Gastrocnemius medialis (tissue), 4 donors: Measurements from ENCODE around the gene FANCC. TPM values are rescaled to one million over a fixed set of nuclear protein-coding genes. Genes with fewer than 3 reads are reported as not detected.

ENCODE experiments used
- ATAC-seq, 2 donors: fragments of 150-250 bp; one replicate each; pipeline ENCODE4 v1.9.1; 2016
- DNase-seq, 2 donors: peaks; one replicate each; pipeline ENCODE4 v3.0.0-alpha.2; 2019
- H3K27ac ChIP-seq, 4 donors: fragments of 200-600 bp; sonication (generic); 1 replicate in 1 of 4; 2 replicates in 3 of 4; pipeline ENCODE4 v1.5.1; 2016 to 2018; ENCODE audit warnings: mild to moderate bottlenecking in 2 of 4, moderate library complexity in 1 of 4
- H3K27me3 ChIP-seq, 3 donors: fragments of 200-600 bp; sonication (generic) in 2 of 3; 1 replicate in 1 of 3; 2 replicates in 2 of 3; pipeline versions ENCODE4 v1.5.1 to v1.6.0; 2016 to 2019; ENCODE audit warnings: mild to moderate bottlenecking in 1 of 3, moderate library complexity in 1 of 3
- H3K36me3 ChIP-seq, 2 donors: fragments of 200-600 bp; sonication (generic) in 1 of 2; one replicate each; pipeline ENCODE4 v1.5.1; 2017 to 2018
- H3K4me1 ChIP-seq, 2 donors: fragments of 200-600 bp; sonication (generic) in 1 of 2; one replicate each; pipeline ENCODE4 v1.5.1; 2016 to 2017; ENCODE audit warnings: mild to moderate bottlenecking in 2 of 2
- H3K4me3 ChIP-seq, 4 donors: fragments of 200-600 bp; sonication (generic) in 3 of 4; 1 replicate in 1 of 4; 2 replicates in 3 of 4; pipeline ENCODE4 v1.5.1; 2016 to 2019; ENCODE audit warnings: mild to moderate bottlenecking in 2 of 4
- H3K9me3 ChIP-seq, 3 donors: fragments of 200-600 bp; sonication (generic) in 2 of 3; 1 replicate in 1 of 3; 2 replicates in 2 of 3; pipeline ENCODE4 v1.5.1; 2016 to 2019
- CTCF ChIP-seq, 5 experiments: fragments of 450-650 bp in 3 of 5; fragments of 200-600 bp in 2 of 5; sonication (generic) in 2 of 5; IDR thresholded peaks in 4 of 5; conservative IDR thresholded peaks in 1 of 5; 1 replicate in 4 of 5; 2 replicates in 1 of 5; pipeline ENCODE4 v1.5.1; 2016 to 2019; ENCODE audit warnings: antibody characterized with exemption in 5 of 5, mild to moderate bottlenecking in 3 of 5, moderate library complexity in 3 of 5
- POLR2A ChIP-seq, 2 donors: fragments of 450-650 bp; IDR thresholded peaks; one replicate each; pipeline ENCODE4 v1.6.1; 2017; ENCODE audit warnings: antibody characterized with exemption in 2 of 2, mild to moderate bottlenecking in 2 of 2, moderate library complexity in 2 of 2
- in situ Hi-C, 4 donors: fragments of 200-750 bp; cut with MboI; loops; one replicate each; pipeline versions ENCODE4 v1.15.0 to v1.8.0; 2017; ENCODE audit warnings: low sequenced_read_pairs in 4 of 4
- intact Hi-C: fragments of 100-400 bp; cut with DNase I; formaldehyde crosslinking; loops from one replicate; pipeline ENCODE4 v1.15.1; 2023; ENCODE audit warnings: low total_unique reads
- total RNA-seq, 4 donors: library from RNA; depleted of rRNA; stranded (reverse); fragments of >200 nt; gene quantifications; one replicate each; pipeline versions ENCODE4 v1.1.0 to v1.2.3, GENCODE V29; 2016

The FANCC gene
- total RNA-seq, 4 donors from 2014 or later: 1.2 to 4.8 (median 2.5) TPM

- Histone ChIP-seq H3K27me3 (peaks cover 16 to 20% (median 20%) of the 10 kb centered on the region in 3 donors), H3K9me3 (no peaks in the 10 kb centered on the region), H3K36me3 (no peaks in the 10 kb centered on the region), H3K4me1 (no peaks in the 10 kb centered on the region), H3K27ac (no peak overlapping the region), H3K4me3 (peak overlapping the region in 1 of 4 donors; percentile 44)
- in situ Hi-C loops: no loop called here
- no peak for ATAC-seq
- intact Hi-C loops: no loop called here
- DNase-seq: no peak
- TF ChIP-seq CTCF (IDR thresholded peaks at IDR 0.05 in 4 of 5, conservative IDR thresholded peaks at IDR 0.05 in 1 of 5) (no peak), POLR2A (IDR thresholded peaks at IDR 0.05) (no peak)
Measured at GRCh38 chr9:95350266-95350665, 32.8 kb upstream of the FANCC start.

GRCh38 chr9:95349091-95350038, 31.9 kb upstream of the FANCC start:
- no peaks in the 10 kb centered on the region for H3K36me3 ChIP-seq
- H3K4me3 ChIP-seq: peak overlapping the region in 3 of 4 donors; percentile 15 to 44 (median 21)
- H3K4me1 ChIP-seq: no peaks in the 10 kb centered on the region
- ATAC-seq (no peak), DNase-seq (no peak)
- TF ChIP-seq CTCF (IDR thresholded peaks at IDR 0.05 in 4 of 5, conservative IDR thresholded peaks at IDR 0.05 in 1 of 5) (no peak), POLR2A (IDR thresholded peaks at IDR 0.05) (no peak)
- in situ Hi-C loops (no loop called here), intact Hi-C loops (no loop called here)
- H3K27ac ChIP-seq: no peak overlapping the region
- H3K27me3 ChIP-seq: peaks cover 16 to 20% (median 20%) of the 10 kb centered on the region in 3 donors
- H3K9me3 ChIP-seq: no peaks in the 10 kb centered on the region

DNA sequence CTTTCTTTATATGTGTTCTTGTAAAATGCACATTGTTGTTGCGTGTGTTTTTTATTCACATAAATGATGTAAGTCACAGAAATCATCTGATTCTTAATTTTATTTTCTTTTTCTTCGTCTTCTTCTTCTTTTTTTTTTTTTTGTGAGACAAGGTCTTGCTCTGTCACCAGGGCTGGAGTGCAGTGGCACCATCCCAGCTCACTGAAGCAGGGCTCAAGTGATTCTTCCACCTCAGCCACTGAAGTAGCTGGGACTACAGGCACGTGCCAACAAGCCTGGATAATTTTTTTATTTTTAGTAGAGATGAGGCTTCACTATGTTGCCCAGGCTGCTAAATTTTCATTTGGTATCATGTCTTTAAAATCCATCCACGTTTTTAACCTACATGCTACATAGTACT, 28.5 kb upstream of the FANCC start:
- DNase-seq: no peak
- Histone ChIP-seq H3K4me1 (no peaks in the 10 kb centered on the region), H3K9me3 (no peaks in the 10 kb centered on the region), H3K27me3 (peaks cover 16 to 20% (median 20%) of the 10 kb centered on the region in 3 donors), H3K4me3 (no peak overlapping the region), H3K27ac (no peak overlapping the region), H3K36me3 (no peaks in the 10 kb centered on the region)
- TF ChIP-seq POLR2A (IDR thresholded peaks at IDR 0.05) (no peak), CTCF (IDR thresholded peaks at IDR 0.05 in 4 of 5, conservative IDR thresholded peaks at IDR 0.05 in 1 of 5) (no peak)
- in situ Hi-C loops: no loop called here
- ATAC-seq: no peak
- intact Hi-C loops: no loop called here

DNA sequence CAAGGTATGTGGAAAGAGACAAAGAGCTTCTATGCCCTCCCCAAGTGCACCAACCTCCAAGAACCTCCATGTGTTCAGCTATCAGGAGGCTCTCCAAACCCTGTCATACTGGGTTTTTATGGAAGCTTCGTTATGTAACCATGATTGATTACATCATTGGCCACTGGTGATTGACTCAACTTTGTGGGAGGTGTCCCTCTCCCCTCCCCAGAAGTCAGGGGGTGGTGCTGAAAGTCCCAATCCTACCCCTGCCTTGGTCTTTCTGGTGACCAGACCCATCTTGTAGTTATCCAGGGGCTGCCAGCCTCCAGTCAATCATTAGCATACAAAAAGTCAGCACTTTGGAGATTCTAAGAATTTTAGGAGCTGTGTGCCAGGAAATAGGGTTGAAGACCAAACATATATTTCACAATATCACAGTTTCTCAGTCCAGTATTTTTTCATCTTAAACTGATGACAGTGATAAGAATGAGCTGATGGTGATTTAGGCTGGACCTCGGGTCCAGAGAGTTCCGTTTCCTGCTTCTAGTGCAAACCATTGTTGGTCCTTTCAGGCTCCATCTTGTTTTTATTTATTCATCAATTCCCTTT, 27.3 kb upstream of the FANCC start:
- ATAC-seq: no peak
- no peak for DNase-seq
- Histone ChIP-seq H3K9me3 (no peaks in the 10 kb centered on the region), H3K27me3 (peaks cover 11 to 13% (median 12%) of the 10 kb centered on the region in 3 donors), H3K4me1 (no peaks in the 10 kb centered on the region), H3K36me3 (no peaks in the 10 kb centered on the region), H3K4me3 (no peak overlapping the region), H3K27ac (no peak overlapping the region)
- no peak for TF ChIP-seq CTCF (IDR thresholded peaks at IDR 0.05 in 4 of 5, conservative IDR thresholded peaks at IDR 0.05 in 1 of 5)
- TF ChIP-seq POLR2A (IDR thresholded peaks at IDR 0.05): no peak
- intact Hi-C loops (no loop called here), in situ Hi-C loops (no loop called here)
